ENCODE measurements around the gene HECW1.

GRCh38 chr7:43575506-43575905, 463.1 kb downstream of the HECW1 start:
- TF ChIP-seq POLR2AphosphoS5 (IDR thresholded peaks at IDR 0.05) (no peak), POLR2A (IDR thresholded peaks at IDR 0.05; ENCODE audit: low read depth) (no peak), EP300 (IDR thresholded peaks at IDR 0.05) (no peak)
- TF ChIP-seq, protein P1, sequence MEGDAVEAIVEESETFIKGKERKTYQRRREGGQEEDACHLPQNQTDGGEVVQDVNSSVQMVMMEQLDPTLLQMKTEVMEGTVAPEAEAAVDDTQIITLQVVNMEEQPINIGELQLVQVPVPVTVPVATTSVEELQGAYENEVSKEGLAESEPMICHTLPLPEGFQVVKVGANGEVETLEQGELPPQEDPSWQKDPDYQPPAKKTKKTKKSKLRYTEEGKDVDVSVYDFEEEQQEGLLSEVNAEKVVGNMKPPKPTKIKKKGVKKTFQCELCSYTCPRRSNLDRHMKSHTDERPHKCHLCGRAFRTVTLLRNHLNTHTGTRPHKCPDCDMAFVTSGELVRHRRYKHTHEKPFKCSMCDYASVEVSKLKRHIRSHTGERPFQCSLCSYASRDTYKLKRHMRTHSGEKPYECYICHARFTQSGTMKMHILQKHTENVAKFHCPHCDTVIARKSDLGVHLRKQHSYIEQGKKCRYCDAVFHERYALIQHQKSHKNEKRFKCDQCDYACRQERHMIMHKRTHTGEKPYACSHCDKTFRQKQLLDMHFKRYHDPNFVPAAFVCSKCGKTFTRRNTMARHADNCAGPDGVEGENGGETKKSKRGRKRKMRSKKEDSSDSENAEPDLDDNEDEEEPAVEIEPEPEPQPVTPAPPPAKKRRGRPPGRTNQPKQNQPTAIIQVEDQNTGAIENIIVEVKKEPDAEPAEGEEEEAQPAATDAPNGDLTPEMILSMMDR (IDR thresholded peaks at IDR 0.05), result no peak

Data from esophagus muscularis mucosa (tissue), 4 donors.